ACC112 (cell line): Measurements from ENCODE around the gene MRPS31.

ENCODE experiments used
- H2AFZ ChIP-seq: fragments of 200-600 bp; sonication (generic); one replicate; pipeline ENCODE4 v1.6.0; 2017; ENCODE audit warnings: antibody characterized with exemption, low read length; ENCODE audit not compliant: unreplicated experiment
- H3K27ac ChIP-seq: fragments of 200-600 bp; sonication (generic); 2 replicates; pipeline ENCODE4 v1.5.1; 2014; ENCODE audit warnings: low read depth, mild to moderate bottlenecking, antibody characterized with exemption, low read length, moderate library complexity
- H3K27me3 ChIP-seq: fragments of 200-600 bp; sonication (generic); 2 replicates; pipeline ENCODE4 v1.6.1; 2014; ENCODE audit warnings: mild to moderate bottlenecking, antibody characterized with exemption, low read length, moderate library complexity, mixed read lengths; ENCODE audit not compliant: insufficient read depth
- H3K36me3 ChIP-seq: fragments of 200-600 bp; sonication (generic); 2 replicates; pipeline ENCODE4 v1.6.1; 2016; ENCODE audit warnings: mild to moderate bottlenecking, antibody characterized with exemption, low read length, moderate library complexity, mixed read lengths; ENCODE audit not compliant: insufficient read depth
- H3K4me1 ChIP-seq: fragments of 200-600 bp; sonication (generic); one replicate; pipeline ENCODE4 v1.6.1; 2016; ENCODE audit warnings: low read length, mixed read lengths; ENCODE audit not compliant: insufficient read depth, unreplicated experiment, control insufficient read depth
- H3K4me3 ChIP-seq: fragments of 200-600 bp; sonication (generic); 2 replicates; pipeline ENCODE4 v1.5.1; 2014; ENCODE audit warnings: mild to moderate bottlenecking, low read depth, low read length
- H3K79me2 ChIP-seq: fragments of 200-600 bp; sonication (generic); one replicate; pipeline ENCODE4 v1.6.0; 2016; ENCODE audit warnings: low read length; ENCODE audit not compliant: control insufficient read depth, unreplicated experiment, insufficient read depth

The MRPS31 gene

GRCh38 chr13:40770934-40771618, at the start of gene MRPS31:
MRPS31 (minus strand) TSS chr13:40771190; CDS start chr13:40771136, 54 bp downstream.
- peak within 1 kb of the TSS; percentile 99 for H3K4me3 ChIP-seq
- H3K4me1 ChIP-seq, result peaks cover 11% of the 10 kb centered on the region
- H2AFZ ChIP-seq, result peak within 1 kb of the TSS; percentile 87
- H3K27ac ChIP-seq, result peak within 1 kb of the TSS; percentile 70
- H3K79me2 ChIP-seq, result peaks cover 23% of the 10 kb centered on the region
- no peaks in the 10 kb centered on the region for H3K27me3 ChIP-seq
- no peaks in the 10 kb centered on the region for H3K36me3 ChIP-seq

GRCh38 chr13:40819797-40820315, 48.9 kb upstream of the MRPS31 start:
- H3K27ac ChIP-seq, result no peak overlapping the region
- H3K27me3 ChIP-seq, result no peaks in the 10 kb centered on the region
- H3K36me3 ChIP-seq, result no peaks in the 10 kb centered on the region
- H2AFZ ChIP-seq, result no peak overlapping the region
- H3K79me2 ChIP-seq, result no peaks in the 10 kb centered on the region
- H3K4me3 ChIP-seq, result no peak overlapping the region
- H3K4me1 ChIP-seq, result no peaks in the 10 kb centered on the region

GRCh38 chr13:40818926-40819325, 47.9 kb upstream of the MRPS31 start:
- no peaks in the 10 kb centered on the region for H3K4me1 ChIP-seq
- H3K4me3 ChIP-seq, result no peak overlapping the region
- no peaks in the 10 kb centered on the region for H3K27me3 ChIP-seq
- no peaks in the 10 kb centered on the region for H3K36me3 ChIP-seq
- H3K79me2 ChIP-seq, result no peaks in the 10 kb centered on the region
- no peak overlapping the region for H2AFZ ChIP-seq
- H3K27ac ChIP-seq, result no peak overlapping the region

GRCh38 chr13:40814803-40815202, 43.8 kb upstream of the MRPS31 start:
- no peaks in the 10 kb centered on the region for H3K27me3 ChIP-seq
- H3K4me1 ChIP-seq, result no peaks in the 10 kb centered on the region
- H3K27ac ChIP-seq, result no peak overlapping the region

GRCh38 chr13:40813667-40814454, 42.9 kb upstream of the MRPS31 start:
- no peaks in the 10 kb centered on the region for H3K79me2 ChIP-seq
- no peak overlapping the region for H3K27ac ChIP-seq
- H3K4me1 ChIP-seq, result no peaks in the 10 kb centered on the region
- no peaks in the 10 kb centered on the region for H3K36me3 ChIP-seq
- no peak overlapping the region for H3K4me3 ChIP-seq
- no peak overlapping the region for H2AFZ ChIP-seq
- H3K27me3 ChIP-seq, result no peaks in the 10 kb centered on the region

More at GRCh38 chr13:40814803-40815202, 43.8 kb upstream of the MRPS31 start:
- no peak overlapping the region for H3K4me3 ChIP-seq
- H3K79me2 ChIP-seq, result no peaks in the 10 kb centered on the region
- no peak overlapping the region for H2AFZ ChIP-seq
- H3K36me3 ChIP-seq, result no peaks in the 10 kb centered on the region

- H3K27me3 ChIP-seq, result no peaks in the 10 kb centered on the region
- H3K79me2 ChIP-seq, result no peaks in the 10 kb centered on the region
- H3K36me3 ChIP-seq, result no peaks in the 10 kb centered on the region
- H3K4me3 ChIP-seq, result no peak overlapping the region
- no peak overlapping the region for H3K27ac ChIP-seq
- no peak overlapping the region for H2AFZ ChIP-seq
- no peaks in the 10 kb centered on the region for H3K4me1 ChIP-seq
Measured at GRCh38 chr13:40812724-40813445, 41.9 kb upstream of the MRPS31 start.

GRCh38 chr13:40812102-40812501, 41.1 kb upstream of the MRPS31 start:
- no peak overlapping the region for H2AFZ ChIP-seq
- no peaks in the 10 kb centered on the region for H3K4me1 ChIP-seq
- H3K79me2 ChIP-seq, result no peaks in the 10 kb centered on the region
- no peak overlapping the region for H3K4me3 ChIP-seq
- no peaks in the 10 kb centered on the region; the same call in 1 of the 2 replicates for H3K36me3 ChIP-seq
- no peak overlapping the region for H3K27ac ChIP-seq
- H3K27me3 ChIP-seq, result no peaks in the 10 kb centered on the region

GRCh38 chr13:40809471-40809870, 38.5 kb upstream of the MRPS31 start:
- Histone ChIP-seq H3K4me1 (no peaks in the 10 kb centered on the region), H3K4me3 (no peak overlapping the region), H3K27ac (no peak overlapping the region), H2AFZ (no peak overlapping the region), H3K36me3 (peaks cover 4% of the 10 kb centered on the region; the same call in 1 of the 2 replicates), H3K27me3 (no peaks in the 10 kb centered on the region), H3K79me2 (no peaks in the 10 kb centered on the region)

GRCh38 chr13:40806241-40806640, 35.3 kb upstream of the MRPS31 start:
- Histone ChIP-seq H2AFZ (no peak overlapping the region), H3K79me2 (no peaks in the 10 kb centered on the region), H3K36me3 (peaks cover 4% of the 10 kb centered on the region; the same call in 1 of the 2 replicates), H3K27me3 (no peaks in the 10 kb centered on the region), H3K27ac (no peak overlapping the region), H3K4me1 (no peaks in the 10 kb centered on the region), H3K4me3 (no peak overlapping the region)

GRCh38 chr13:40803316-40803715, 32.3 kb upstream of the MRPS31 start:
- Histone ChIP-seq H3K4me3 (no peak overlapping the region), H3K36me3 (peaks cover 4% of the 10 kb centered on the region; the same call in 1 of the 2 replicates), H3K27me3 (no peaks in the 10 kb centered on the region), H3K4me1 (no peaks in the 10 kb centered on the region), H3K27ac (no peak overlapping the region), H2AFZ (no peak overlapping the region), H3K79me2 (no peaks in the 10 kb centered on the region)
